HEK293 (cell line): ENCODE results near the gene LIG3.

Experiments
- FEZF1 ChIP-seq: fragments of 450-650 bp; formaldehyde crosslinking; IDR thresholded peaks from 2 replicates; pipeline ENCODE4 v1.5.1; 2016; ENCODE audit warnings: missing biosample characterization, missing genetic modification characterization
- KLF1 ChIP-seq: fragments of 450-650 bp; formaldehyde crosslinking; IDR thresholded peaks from 2 replicates; pipeline ENCODE4 v1.5.1; 2016; ENCODE audit warnings: missing biosample characterization, missing genetic modification characterization
- OSR2 ChIP-seq: fragments of 450-650 bp; formaldehyde crosslinking; IDR thresholded peaks from 2 replicates; pipeline ENCODE4 v1.5.1; 2016; ENCODE audit warnings: missing biosample characterization, missing genetic modification characterization
- PRDM2 ChIP-seq: fragments of 450-650 bp; formaldehyde crosslinking; IDR thresholded peaks from 2 replicates; pipeline ENCODE4 v1.5.1; 2016; ENCODE audit warnings: missing biosample characterization, missing genetic modification characterization, borderline replicate concordance
- PRDM6 ChIP-seq: fragments of 450-650 bp; formaldehyde crosslinking; IDR thresholded peaks from 2 replicates; pipeline ENCODE4 v1.5.1; 2017; ENCODE audit warnings: missing biosample characterization, missing genetic modification characterization
- SP2 ChIP-seq: fragments of 450-650 bp; formaldehyde crosslinking; IDR thresholded peaks from 2 replicates; pipeline ENCODE4 v1.5.1; 2016; ENCODE audit warnings: missing biosample characterization, missing genetic modification characterization
- ZBTB21 ChIP-seq: fragments of 450-650 bp; formaldehyde crosslinking; IDR thresholded peaks from 2 replicates; pipeline ENCODE4 v1.5.1; 2017; ENCODE audit warnings: missing biosample characterization, missing genetic modification characterization
- ZIC2 ChIP-seq: fragments of 450-650 bp; formaldehyde crosslinking; IDR thresholded peaks from 2 replicates; pipeline ENCODE4 v1.5.1; 2016; ENCODE audit warnings: missing biosample characterization, missing genetic modification characterization
- ZNF10 ChIP-seq: fragments of 450-650 bp; formaldehyde crosslinking; IDR thresholded peaks from 2 replicates; pipeline ENCODE4 v1.5.1; 2017; ENCODE audit warnings: missing biosample characterization, missing genetic modification characterization
- ZNF114 ChIP-seq: fragments of 450-650 bp; formaldehyde crosslinking; IDR thresholded peaks from 2 replicates; pipeline ENCODE4 v1.5.0; 2017; ENCODE audit warnings: missing biosample characterization, missing genetic modification characterization
- ZNF239 ChIP-seq: fragments of 450-650 bp; formaldehyde crosslinking; IDR thresholded peaks from 2 replicates; pipeline ENCODE4 v1.5.1; 2016; ENCODE audit warnings: missing biosample characterization, missing genetic modification characterization
- ZNF266 ChIP-seq: fragments of 450-650 bp; formaldehyde crosslinking; IDR thresholded peaks from 2 replicates; pipeline ENCODE4 v1.5.1; 2016; ENCODE audit warnings: missing biosample characterization, missing genetic modification characterization, low read depth
- ZNF341 ChIP-seq: fragments of 450-650 bp; formaldehyde crosslinking; IDR thresholded peaks from 2 replicates; pipeline ENCODE4; 2016; ENCODE audit warnings: low read depth, missing biosample characterization, missing genetic modification characterization
- ZNF391 ChIP-seq: fragments of 450-650 bp; formaldehyde crosslinking; IDR thresholded peaks from 2 replicates; pipeline ENCODE4 v1.5.1; 2016; ENCODE audit warnings: low read depth, missing biosample characterization, missing genetic modification characterization, borderline replicate concordance
- ZNF404 ChIP-seq: fragments of 450-650 bp; formaldehyde crosslinking; IDR thresholded peaks from 2 replicates; pipeline ENCODE4 v1.5.1; 2017; ENCODE audit warnings: missing biosample characterization, missing genetic modification characterization
- ZNF423 ChIP-seq: fragments of 450-650 bp; formaldehyde crosslinking; IDR thresholded peaks from 2 replicates; pipeline ENCODE4 v1.5.1; 2016; ENCODE audit warnings: missing biosample characterization, missing genetic modification characterization
- ZNF433 ChIP-seq: fragments of 450-650 bp; formaldehyde crosslinking; IDR thresholded peaks from 2 replicates; pipeline ENCODE4 v1.5.1; 2016; ENCODE audit warnings: missing biosample characterization, missing genetic modification characterization, low read depth
- ZNF521 ChIP-seq: fragments of 450-650 bp; formaldehyde crosslinking; IDR thresholded peaks from 2 replicates; pipeline ENCODE4 v1.5.1; 2017; ENCODE audit warnings: missing biosample characterization, mild to moderate bottlenecking, missing genetic modification characterization
- ZNF544 ChIP-seq: fragments of 450-650 bp; formaldehyde crosslinking; IDR thresholded peaks from 2 replicates; pipeline ENCODE4 v1.5.0; 2017; ENCODE audit warnings: missing biosample characterization, missing genetic modification characterization
- ZNF621 ChIP-seq: fragments of 450-650 bp; formaldehyde crosslinking; IDR thresholded peaks from 2 replicates; pipeline ENCODE4 v1.5.1; 2017; ENCODE audit warnings: missing biosample characterization, missing genetic modification characterization
- ZNF623 ChIP-seq: fragments of 450-650 bp; formaldehyde crosslinking; IDR thresholded peaks from 2 replicates; pipeline ENCODE4 v1.5.1; 2016; ENCODE audit warnings: missing biosample characterization, missing genetic modification characterization
- ZNF624 ChIP-seq: fragments of 450-650 bp; formaldehyde crosslinking; IDR thresholded peaks from 2 replicates; pipeline ENCODE4 v1.5.1; 2017; ENCODE audit warnings: missing biosample characterization, missing genetic modification characterization
- ZNF626 ChIP-seq: fragments of 450-650 bp; sonication (Bioruptor Pico); formaldehyde crosslinking; IDR thresholded peaks from 2 replicates; pipeline ENCODE4 v1.5.1; 2018; ENCODE audit warnings: missing biosample characterization, missing genetic modification characterization, inconsistent platforms
- ZNF654 ChIP-seq: fragments of 450-650 bp; formaldehyde crosslinking; IDR thresholded peaks from 2 replicates; pipeline ENCODE4 v1.5.1; 2016; ENCODE audit warnings: low read depth, missing biosample characterization, missing genetic modification characterization
- ZNF664 ChIP-seq: fragments of 450-650 bp; formaldehyde crosslinking; IDR thresholded peaks from 2 replicates; pipeline ENCODE4 v1.5.1; 2016; ENCODE audit warnings: missing biosample characterization, missing genetic modification characterization
- ZNF670 ChIP-seq: fragments of 450-650 bp; formaldehyde crosslinking; IDR thresholded peaks from 2 replicates; pipeline ENCODE4 v1.5.1; 2016; ENCODE audit warnings: missing biosample characterization, missing genetic modification characterization, low read depth
- ZNF830 ChIP-seq: fragments of 450-650 bp; IDR thresholded peaks from 2 replicates; pipeline ENCODE4 v1.5.0; 2018; ENCODE audit warnings: missing biosample characterization, missing genetic modification characterization, low read depth, mild to moderate bottlenecking, moderate library complexity
- ZXDB ChIP-seq: fragments of 450-650 bp; formaldehyde crosslinking; IDR thresholded peaks from 2 replicates; pipeline ENCODE4 v1.5.1; 2016; ENCODE audit warnings: missing biosample characterization, missing genetic modification characterization
- TF ChIP-seq, protein P1 (sequence below): fragments of 450-650 bp; formaldehyde crosslinking; IDR thresholded peaks from 2 replicates; pipeline ENCODE4; 2016; ENCODE audit warnings: missing biosample characterization, missing genetic modification characterization
- TF ChIP-seq, protein P2 (sequence below): fragments of 450-650 bp; formaldehyde crosslinking; IDR thresholded peaks from 2 replicates; pipeline ENCODE4 v1.5.1; 2016; ENCODE audit warnings: missing biosample characterization, missing genetic modification characterization

Gene LIG3

GRCh38 chr17:34981538-34982241 is 1.4 kb downstream of the LIG3 start (continued):
- TF ChIP-seq PRDM6 (tag by site-specific recombination) = peak; percentile 100
- TF ChIP-seq SP2 (tag by site-specific recombination) = peak; percentile 34; the same call in 1 of the 2 replicates
- TF ChIP-seq ZBTB21 (tag by site-specific recombination) = peak; percentile 94
- TF ChIP-seq, protein P1, sequence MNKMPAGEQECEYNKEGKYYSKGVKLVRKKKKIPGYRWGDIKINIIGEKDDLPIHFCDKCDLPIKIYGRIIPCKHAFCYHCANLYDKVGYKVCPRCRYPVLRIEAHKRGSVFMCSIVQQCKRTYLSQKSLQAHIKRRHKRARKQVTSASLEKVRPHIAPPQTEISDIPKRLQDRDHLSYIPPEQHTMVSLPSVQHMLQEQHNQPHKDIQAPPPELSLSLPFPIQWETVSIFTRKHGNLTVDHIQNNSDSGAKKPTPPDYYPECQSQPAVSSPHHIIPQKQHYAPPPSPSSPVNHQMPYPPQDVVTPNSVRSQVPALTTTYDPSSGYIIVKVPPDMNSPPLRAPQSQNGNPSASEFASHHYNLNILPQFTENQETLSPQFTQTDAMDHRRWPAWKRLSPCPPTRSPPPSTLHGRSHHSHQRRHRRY (tag by site-specific recombination) = peak; percentile 89; the same call in 1 of the 2 replicates
- peak; percentile 98 for TF ChIP-seq ZIC2 (tag by site-specific recombination)
- TF ChIP-seq, protein P2, sequence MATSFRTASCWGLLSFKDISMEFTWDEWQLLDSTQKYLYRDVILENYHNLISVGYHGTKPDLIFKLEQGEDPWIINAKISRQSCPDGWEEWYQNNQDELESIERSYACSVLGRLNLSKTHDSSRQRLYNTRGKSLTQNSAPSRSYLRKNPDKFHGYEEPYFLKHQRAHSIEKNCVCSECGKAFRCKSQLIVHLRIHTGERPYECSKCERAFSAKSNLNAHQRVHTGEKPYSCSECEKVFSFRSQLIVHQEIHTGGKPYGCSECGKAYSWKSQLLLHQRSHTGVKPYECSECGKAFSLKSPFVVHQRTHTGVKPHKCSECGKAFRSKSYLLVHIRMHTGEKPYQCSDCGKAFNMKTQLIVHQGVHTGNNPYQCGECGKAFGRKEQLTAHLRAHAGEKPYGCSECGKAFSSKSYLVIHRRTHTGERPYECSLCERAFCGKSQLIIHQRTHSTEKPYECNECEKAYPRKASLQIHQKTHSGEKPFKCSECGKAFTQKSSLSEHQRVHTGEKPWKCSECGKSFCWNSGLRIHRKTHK (tag by site-specific recombination) = no peak
- no peak for TF ChIP-seq PRDM2
- TF ChIP-seq ZNF404 (tag by site-specific recombination) = no peak
- no peak for TF ChIP-seq ZNF266 (tag by site-specific recombination)
- no peak for TF ChIP-seq ZNF624 (tag by site-specific recombination)
- TF ChIP-seq ZNF10 (tag by site-specific recombination) = peak; percentile 90
- no peak for TF ChIP-seq ZNF521 (tag by site-specific recombination)
- TF ChIP-seq ZXDB = no peak; the same call in none of the 2 replicates
- no peak for TF ChIP-seq ZNF670 (tag by site-specific recombination)
- TF ChIP-seq ZNF341 (tag by site-specific recombination) = peak; percentile 58; the same call in 1 of the 2 replicates
- TF ChIP-seq ZNF626 = no peak
- TF ChIP-seq ZNF433 (tag by site-specific recombination) = no peak
- TF ChIP-seq ZNF664 = peak; percentile 89
- TF ChIP-seq ZNF114 (tag by site-specific recombination) = no peak
- peak; percentile 98; the same call in 1 of the 2 replicates for TF ChIP-seq ZNF391 (tag by site-specific recombination)
- TF ChIP-seq OSR2 (tag by site-specific recombination) = peak; percentile 100
- peak; percentile 99 for TF ChIP-seq FEZF1 (tag by site-specific recombination)
- TF ChIP-seq ZNF423 (tag by site-specific recombination) = peak; percentile 90
- TF ChIP-seq ZNF623 (tag by site-specific recombination) = peak; percentile 49
- TF ChIP-seq ZNF239 (tag by site-specific recombination) = no peak
- TF ChIP-seq ZNF654 (tag by site-specific recombination) = peak; percentile 13
- no peak for TF ChIP-seq ZNF830 (tag by site-specific recombination)
- TF ChIP-seq KLF1 = no peak
- TF ChIP-seq ZNF621 (tag by site-specific recombination) = no peak
- no peak for TF ChIP-seq ZNF544 (tag by site-specific recombination)
